H9 (cell line): ENCODE data around the gene POU2F2. TPM values are rescaled to one million over a fixed set of nuclear protein-coding genes. Genes with fewer than 3 reads are reported as not detected.

ENCODE experiments used
- DNase-seq: peaks from one replicate; pipeline ENCODE4 v3.0.0-alpha.2; 2017
- H2AFZ ChIP-seq: one replicate; pipeline ENCODE4 v1.6.1; 2013; ENCODE audit warnings: mild to moderate bottlenecking, low read length, control low read depth, moderate library complexity
- H2AK5ac ChIP-seq: 2 replicates; pipeline ENCODE4 v1.6.1; 2013; ENCODE audit warnings: low read length, control low read depth, mixed read lengths; ENCODE audit not compliant: insufficient read length
- H2BK120ac ChIP-seq: one replicate; pipeline ENCODE4 v1.6.1; 2013; ENCODE audit warnings: low read depth, mild to moderate bottlenecking, low read length, control low read depth, inconsistent platforms; ENCODE audit not compliant: poor library complexity, severe bottlenecking
- H2BK12ac ChIP-seq: 2 replicates; pipeline ENCODE4 v1.6.1; 2013; ENCODE audit warnings: low read length, control low read depth, mixed read lengths, low read depth; ENCODE audit not compliant: insufficient read length
- H2BK15ac ChIP-seq: 2 replicates; pipeline ENCODE4 v1.6.1; 2013; ENCODE audit warnings: low read depth, low read length, control low read depth
- H2BK20ac ChIP-seq: one replicate; pipeline ENCODE4 v1.6.1; 2013; ENCODE audit warnings: low read depth, mild to moderate bottlenecking, low read length, control low read depth, inconsistent platforms; ENCODE audit not compliant: poor library complexity, severe bottlenecking
- H2BK5ac ChIP-seq: 2 replicates; pipeline ENCODE4 v1.6.1; 2013; ENCODE audit warnings: low read length, control low read depth, mixed read lengths; ENCODE audit not compliant: insufficient read length
- H3K14ac ChIP-seq: 2 replicates; pipeline ENCODE4 v1.6.1; 2013; ENCODE audit warnings: low read length, control low read depth; ENCODE audit not compliant: insufficient read depth
- H3K18ac ChIP-seq: 2 replicates; pipeline ENCODE4 v1.6.1; 2013; ENCODE audit warnings: low read depth, mild to moderate bottlenecking, mixed read lengths, low read length, control low read depth; ENCODE audit not compliant: insufficient read length
- H3K23ac ChIP-seq: 2 replicates; pipeline ENCODE4 v1.6.1; 2013; ENCODE audit warnings: low read length, control low read depth, mixed read lengths, low read depth; ENCODE audit not compliant: insufficient read length
- H3K23me2 ChIP-seq: 2 replicates; pipeline ENCODE4 v1.6.1; 2013; ENCODE audit warnings: low read depth, mild to moderate bottlenecking, mixed read lengths, low read length, control low read depth; ENCODE audit not compliant: insufficient read length, poor library complexity, severe bottlenecking
- H3K27ac ChIP-seq: 2 replicates; pipeline ENCODE4 v1.5.1; 2013; ENCODE audit warnings: low read length, control low read depth, mixed read lengths, low read depth; ENCODE audit not compliant: insufficient read length
- H3K27me3 ChIP-seq: 2 replicates; pipeline ENCODE4 v1.6.1; 2013; ENCODE audit warnings: low read length, control low read depth, inconsistent platforms; ENCODE audit not compliant: insufficient read depth
- H3K4ac ChIP-seq: 2 replicates; pipeline ENCODE4 v1.6.1; 2013; ENCODE audit warnings: low read depth, mild to moderate bottlenecking, control low read depth, inconsistent platforms, low read length, moderate library complexity
- H3K4me1 ChIP-seq: 2 replicates; pipeline ENCODE4 v1.6.1; 2013; ENCODE audit warnings: low read length, control low read depth, inconsistent platforms; ENCODE audit not compliant: insufficient read depth
- H3K4me2 ChIP-seq: 2 replicates; pipeline ENCODE4 v1.6.1; 2013; ENCODE audit warnings: low read length, control low read depth, mixed read lengths; ENCODE audit not compliant: insufficient read length, insufficient read depth
- H3K56ac ChIP-seq: 2 replicates; pipeline ENCODE4 v1.6.1; 2013; ENCODE audit warnings: low read depth, mild to moderate bottlenecking, mixed read lengths, low read length, control low read depth; ENCODE audit not compliant: insufficient read length
- H3K79me1 ChIP-seq: 2 replicates; pipeline ENCODE4 v1.6.1; 2013; ENCODE audit warnings: low read depth, mild to moderate bottlenecking, moderate library complexity, low read length, control low read depth, inconsistent platforms; ENCODE audit not compliant: insufficient read depth, poor library complexity, severe bottlenecking
- H3K79me2 ChIP-seq: 2 replicates; pipeline ENCODE4 v1.6.1; 2013; ENCODE audit warnings: low read length, control low read depth, inconsistent platforms; ENCODE audit not compliant: insufficient read depth
- H3K9ac ChIP-seq: 2 replicates; pipeline ENCODE4 v1.6.1; 2013; ENCODE audit warnings: low read length, control low read depth, mixed read lengths; ENCODE audit not compliant: insufficient read length; ENCODE audit errors: extremely low read depth
- H3K9me3 ChIP-seq: one replicate; pipeline ENCODE4 v1.6.1; 2013; ENCODE audit warnings: low read depth, low read length, inconsistent platforms; ENCODE audit not compliant: control insufficient read depth
- H3T11ph ChIP-seq: one replicate; pipeline ENCODE4 v1.6.1; 2013; ENCODE audit warnings: mild to moderate bottlenecking, low read length, control low read depth, inconsistent platforms
- H4K20me1 ChIP-seq: one replicate; pipeline ENCODE4 v1.6.1; 2013; ENCODE audit not compliant: control insufficient read depth, insufficient read length, insufficient read depth
- H4K5ac ChIP-seq: 2 replicates; pipeline ENCODE4 v1.6.1; 2013; ENCODE audit warnings: low read depth, mild to moderate bottlenecking, mixed read lengths, low read length, control low read depth; ENCODE audit not compliant: insufficient read length
- H4K8ac ChIP-seq: replicated peaks from 2 replicates; pipeline ENCODE4 v1.6.1; 2013; ENCODE audit warnings: low read length, control low read depth, mixed read lengths, low read depth; ENCODE audit not compliant: insufficient read length
- H4K91ac ChIP-seq: 2 replicates; pipeline ENCODE4 v1.6.1; 2013; ENCODE audit warnings: low read depth, mild to moderate bottlenecking, moderate library complexity, mixed read lengths, low read length, control low read depth; ENCODE audit not compliant: insufficient read length
- H3K27ac Mint-ChIP-seq, 3 experiments: 2 replicates in 2 of 3; 3 replicates in 1 of 3; pipeline ENCODE4 v1.8.0; 2020 to 2021; ENCODE audit warnings: mixed read lengths in 3 of 3, mild to moderate bottlenecking in 1 of 3, moderate library complexity in 1 of 3
- H3K27me3 Mint-ChIP-seq: 2 replicates; pipeline ENCODE4 v1.8.0; 2021; ENCODE audit warnings: low read depth, mild to moderate bottlenecking, moderate library complexity, mixed read lengths
- H3K36me3 Mint-ChIP-seq, 3 experiments: 2 replicates in 2 of 3; 3 replicates in 1 of 3; pipeline ENCODE4 v1.8.0; 2020 to 2021; ENCODE audit warnings: low read depth in 3 of 3, mixed read lengths in 3 of 3; ENCODE audit not compliant: insufficient read depth in 1 of 3
- H3K4me1 Mint-ChIP-seq, 2 experiments: 2 replicates each; pipeline ENCODE4 v1.8.0; 2020; ENCODE audit warnings: mixed read lengths in 2 of 2
- H3K4me3 Mint-ChIP-seq, 2 experiments: 2 replicates in 1 of 2; 3 replicates in 1 of 2; pipeline ENCODE4 v1.8.0; 2020 to 2021; ENCODE audit warnings: mild to moderate bottlenecking in 2 of 2, mixed read lengths in 2 of 2, moderate library complexity in 1 of 2
- H3K9me3 Mint-ChIP-seq, 2 experiments: 2 replicates in 1 of 2; 3 replicates in 1 of 2; pipeline ENCODE4 v1.8.0; 2020; ENCODE audit warnings: mild to moderate bottlenecking in 2 of 2, mixed read lengths in 2 of 2, moderate library complexity in 1 of 2
- WGBS: extraction: QIAGEN DNeasy Blood & Tissue Kit; methylation state at CpG from one replicate; pipeline ENCODE4 v1.1.7; 2013; ENCODE audit warnings: missing lambda C conversion rate, low lambda C conversion rate, mixed read lengths; ENCODE audit not compliant: insufficient read length; ENCODE audit errors: extremely low coverage; 5-methylcytosine and 5-hydroxymethylcytosine counted together
- total RNA-seq: library from RNA; stranded (reverse); gene quantifications from 2 replicates; pipeline ENCODE4 v1.2.1, GENCODE V29; 2021
- TF ChIP-seq, protein P1 (sequence below): fragments of 200-600 bp; sonication (generic); conservative IDR thresholded peaks from 3 replicates; pipeline ENCODE4 v1.8.0; 2021; ENCODE audit warnings: antibody characterized with exemption, mild to moderate bottlenecking

The POU2F2 gene
- total RNA-seq, 1 experiment from 2014 or later: 2.9 TPM

DNA sequence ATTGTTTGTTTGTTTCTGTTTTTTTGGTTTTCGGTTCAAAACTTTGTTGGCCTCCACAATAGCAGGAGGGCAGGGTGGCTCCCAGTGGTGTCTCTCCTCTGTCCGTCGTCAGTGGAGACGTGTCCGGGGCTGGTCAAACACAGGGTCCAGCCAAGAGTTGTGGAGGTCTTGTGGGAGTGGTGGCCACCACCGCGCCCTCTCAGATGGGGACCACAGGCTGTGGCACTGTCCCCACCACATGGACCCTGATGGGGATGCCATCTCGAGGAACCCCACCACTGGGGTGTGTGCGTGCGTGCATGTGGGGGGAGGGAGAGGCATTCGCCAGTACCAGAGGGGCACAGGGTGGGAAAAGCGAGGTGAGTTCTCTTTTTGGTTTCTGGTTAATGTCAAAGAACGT lies 42.5 kb downstream of the POU2F2 start:
- peaks cover 13% of the 10 kb centered on the region for H3K27me3 Mint-ChIP-seq
- H4K20me1 ChIP-seq: no peaks in the 10 kb centered on the region
- no peak overlapping the region for H3K4me3 Mint-ChIP-seq
- H3K56ac ChIP-seq: no peak overlapping the region
- no peak overlapping the region for H3K4ac ChIP-seq
- no peaks in the 10 kb centered on the region for H3K9me3 ChIP-seq
- no peak overlapping the region for H4K8ac ChIP-seq
- no peaks in the 10 kb centered on the region; a peak in 1 of 7 replicates for H3K36me3 Mint-ChIP-seq
- H2BK20ac ChIP-seq: no peak overlapping the region
- no peak overlapping the region for H3T11ph ChIP-seq
- no peak overlapping the region for H3K18ac ChIP-seq
- H3K27ac Mint-ChIP-seq: no peak overlapping the region
- H3K4me2 ChIP-seq: no peak overlapping the region
- no peak overlapping the region for H4K91ac ChIP-seq
- no peak overlapping the region for H4K5ac ChIP-seq
- no peak overlapping the region for H2AK5ac ChIP-seq
- no peak overlapping the region for H3K9ac ChIP-seq
- no peaks in the 10 kb centered on the region for H3K23me2 ChIP-seq
- H2AFZ ChIP-seq: no peak overlapping the region
- H3K79me1 ChIP-seq: no peaks in the 10 kb centered on the region
- no peak overlapping the region for H2BK5ac ChIP-seq
- H3K14ac ChIP-seq: peak overlapping the region; percentile 22; the same call in 1 of the 2 replicates
- H3K9me3 Mint-ChIP-seq: no peaks in the 10 kb centered on the region
- H3K4me1 ChIP-seq: no peaks in the 10 kb centered on the region
- no peaks in the 10 kb centered on the region for H3K79me2 ChIP-seq
- no peak overlapping the region for H3K23ac ChIP-seq
- H3K27me3 ChIP-seq: no peaks in the 10 kb centered on the region
- no peak overlapping the region for H2BK15ac ChIP-seq
- no CpG with 5 or more reads among the region's 13 CpGs for WGBS
- H3K4me1 Mint-ChIP-seq: peaks cover 16 to 47% of the 10 kb centered on the region in 2 experiments
- no peak overlapping the region for H2BK12ac ChIP-seq
- DNase-seq: no peak
- H3K27ac ChIP-seq: no peak overlapping the region
- TF ChIP-seq, protein P1, sequence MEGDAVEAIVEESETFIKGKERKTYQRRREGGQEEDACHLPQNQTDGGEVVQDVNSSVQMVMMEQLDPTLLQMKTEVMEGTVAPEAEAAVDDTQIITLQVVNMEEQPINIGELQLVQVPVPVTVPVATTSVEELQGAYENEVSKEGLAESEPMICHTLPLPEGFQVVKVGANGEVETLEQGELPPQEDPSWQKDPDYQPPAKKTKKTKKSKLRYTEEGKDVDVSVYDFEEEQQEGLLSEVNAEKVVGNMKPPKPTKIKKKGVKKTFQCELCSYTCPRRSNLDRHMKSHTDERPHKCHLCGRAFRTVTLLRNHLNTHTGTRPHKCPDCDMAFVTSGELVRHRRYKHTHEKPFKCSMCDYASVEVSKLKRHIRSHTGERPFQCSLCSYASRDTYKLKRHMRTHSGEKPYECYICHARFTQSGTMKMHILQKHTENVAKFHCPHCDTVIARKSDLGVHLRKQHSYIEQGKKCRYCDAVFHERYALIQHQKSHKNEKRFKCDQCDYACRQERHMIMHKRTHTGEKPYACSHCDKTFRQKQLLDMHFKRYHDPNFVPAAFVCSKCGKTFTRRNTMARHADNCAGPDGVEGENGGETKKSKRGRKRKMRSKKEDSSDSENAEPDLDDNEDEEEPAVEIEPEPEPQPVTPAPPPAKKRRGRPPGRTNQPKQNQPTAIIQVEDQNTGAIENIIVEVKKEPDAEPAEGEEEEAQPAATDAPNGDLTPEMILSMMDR: no peak
- H2BK120ac ChIP-seq: no peak overlapping the region
